Measurements from ENCODE around the gene MRPL10.
"Not testable (repeated sequence)": the region's sequence is repeated elsewhere in the genome, so short reads cannot be mapped to it uniquely, and the experiment has no call there.

MRPL10 gene

DNA sequence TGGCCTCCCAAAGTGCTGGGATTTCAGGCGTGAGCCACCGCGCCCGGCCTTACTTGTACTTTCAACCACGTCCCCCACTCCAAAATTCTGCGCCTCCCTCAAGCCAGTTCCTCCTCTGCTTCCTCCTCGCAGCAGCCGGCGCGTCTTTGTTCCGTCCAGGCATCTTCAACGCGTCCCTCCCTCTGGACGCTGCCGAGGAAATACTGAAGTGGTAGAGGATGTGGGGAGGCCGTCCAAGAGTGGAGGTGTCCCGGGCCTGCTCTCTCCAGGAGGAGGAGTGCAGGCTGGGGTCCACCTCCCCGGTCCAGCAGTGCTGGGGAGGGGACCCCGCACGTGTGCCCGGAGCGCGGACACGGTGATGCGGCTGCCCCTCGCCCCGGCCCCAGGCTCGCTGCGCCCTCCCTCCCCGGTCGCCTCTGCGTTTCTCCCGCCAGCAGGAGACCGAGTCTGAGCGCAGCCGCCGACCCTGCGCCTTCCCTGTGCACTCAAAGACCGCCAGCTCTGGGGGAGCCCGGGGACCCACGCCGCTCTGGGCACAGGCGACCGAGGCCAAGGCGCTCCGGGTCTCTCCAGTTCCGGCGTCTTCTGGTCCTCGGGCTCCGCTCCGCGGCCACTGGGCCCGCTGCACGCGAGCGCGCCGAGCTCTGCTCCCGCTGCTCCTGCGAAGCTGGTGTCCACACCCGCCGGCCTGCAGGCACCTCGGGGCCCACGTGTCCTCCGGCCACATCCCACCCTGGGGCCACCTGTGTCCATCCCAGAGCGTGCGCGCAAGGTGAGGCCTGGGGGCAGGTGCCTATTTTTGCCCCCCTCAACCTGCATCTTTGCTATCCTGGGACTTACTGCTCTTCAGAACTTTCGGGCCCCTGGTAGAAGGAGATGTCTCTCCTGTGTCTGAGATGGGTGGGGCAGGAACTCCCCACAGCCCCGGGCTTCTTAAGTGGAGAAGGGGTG lies 41.5 kb downstream of the MRPL10 start:
- peak; percentile 64 for DNase-seq

DNA sequence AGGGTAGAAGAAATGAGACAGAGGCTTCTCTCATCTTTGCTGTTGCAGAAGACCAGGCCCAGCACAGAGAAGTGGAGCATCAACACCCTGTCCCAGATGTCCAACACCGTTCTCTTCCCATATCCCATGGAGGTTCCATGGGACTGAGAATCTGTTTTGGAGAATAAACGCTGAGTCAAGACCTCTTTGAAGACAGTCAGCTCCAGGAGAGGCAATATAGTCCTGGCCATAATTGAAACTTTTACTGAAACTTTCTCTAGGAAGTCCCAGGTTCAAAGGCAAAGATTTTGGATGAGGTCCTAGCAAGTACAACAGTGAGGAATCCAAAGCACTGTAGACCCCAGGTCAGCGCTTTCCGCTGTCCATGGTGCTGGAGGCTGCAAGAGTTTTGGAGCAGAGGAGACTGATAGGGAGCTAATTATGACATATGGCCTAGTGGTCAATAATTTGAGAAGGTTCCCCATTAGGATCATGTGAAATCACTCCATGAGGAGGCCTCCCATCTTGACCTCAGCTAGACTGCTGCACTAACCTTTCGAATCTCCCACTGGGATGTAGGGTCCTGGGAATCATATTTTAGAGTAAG lies 45.7 kb downstream of the MRPL10 start:
- DNase-seq, result peak; percentile 74

DNA sequence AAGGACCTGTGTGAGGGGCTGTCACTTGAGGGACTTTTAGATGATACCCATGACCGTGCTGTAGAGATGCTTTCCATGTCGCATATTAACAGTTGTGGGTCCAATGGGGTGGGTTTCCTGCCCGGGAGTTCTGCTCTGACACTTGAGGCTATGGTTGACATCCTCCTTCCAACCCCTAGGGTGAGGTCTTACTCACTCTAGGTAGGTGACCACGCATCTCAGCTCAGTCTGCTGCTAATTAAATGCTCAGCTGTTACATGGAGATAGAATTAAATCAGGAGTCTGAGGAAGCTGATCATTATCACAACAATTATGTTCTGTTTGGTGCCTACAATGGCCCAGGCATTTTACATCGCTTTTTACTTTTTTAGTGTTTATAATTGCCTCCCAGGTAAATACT lies 49.9 kb downstream of the MRPL10 start:
- DNase-seq, result no peak

DNA sequence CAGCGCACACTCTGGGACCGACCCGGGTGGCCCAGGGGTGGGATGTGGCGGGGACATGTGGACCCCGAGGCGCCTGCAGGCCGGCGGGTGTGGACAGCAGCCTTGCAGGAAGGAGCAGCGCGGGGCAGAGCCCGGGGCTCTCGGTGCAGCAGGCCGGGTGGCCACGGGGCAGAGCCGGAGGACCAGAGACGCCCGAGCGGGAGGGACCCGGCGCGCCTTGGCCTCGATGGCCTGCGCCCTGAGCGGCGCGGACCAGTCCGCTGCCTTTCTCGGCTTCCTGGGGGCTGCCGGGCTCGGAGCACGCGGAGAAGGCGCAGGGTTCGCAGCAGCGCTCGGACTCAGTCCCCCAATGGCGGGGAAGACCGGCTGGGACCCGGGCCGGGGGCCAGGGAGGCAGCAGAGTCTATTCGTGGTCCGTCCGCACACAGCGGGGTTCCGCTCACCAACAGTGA lies 53.1 kb downstream of the MRPL10 start:
- DNase-seq, result no peak

DNA sequence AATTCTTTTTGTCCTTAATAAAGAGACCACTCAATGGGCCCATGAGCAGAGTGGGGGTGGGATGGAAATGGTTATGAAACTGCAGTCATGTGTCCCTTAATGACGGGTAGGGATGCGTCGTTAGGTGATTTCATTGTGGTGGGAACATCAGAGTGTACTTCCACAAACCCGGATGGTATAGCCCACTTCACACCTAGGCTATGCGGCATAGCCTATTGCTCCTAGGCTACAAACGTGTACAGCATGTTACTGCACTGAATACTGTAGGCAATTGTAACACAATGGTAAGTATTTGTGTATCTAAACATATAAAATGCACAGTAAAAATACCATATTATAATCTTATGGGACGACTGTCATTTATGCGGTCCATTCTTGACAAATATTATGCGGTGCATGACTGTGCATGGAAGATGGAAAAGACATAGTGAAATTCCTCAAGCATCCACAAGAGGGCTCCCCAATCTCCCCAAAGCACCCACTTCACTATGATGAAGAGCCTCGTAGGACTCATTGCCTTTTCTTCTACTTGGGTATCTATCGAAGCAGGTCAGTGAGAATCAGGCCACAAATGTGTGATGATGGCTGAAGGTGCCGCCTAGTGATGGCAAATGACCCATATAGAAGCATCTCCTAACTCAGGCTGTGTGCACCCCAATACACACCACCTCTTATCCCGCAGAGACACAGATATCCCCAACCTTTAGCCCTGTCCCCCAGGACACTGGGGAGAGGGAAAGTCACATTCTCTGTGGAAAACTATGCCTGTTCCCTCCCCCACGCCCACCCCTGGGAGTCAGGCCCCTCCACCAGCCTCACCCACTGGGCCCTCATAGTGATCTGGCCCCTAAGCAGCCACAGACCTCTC lies 54.8 kb downstream of the MRPL10 start:
- peak; percentile 77 for DNase-seq

DNA sequence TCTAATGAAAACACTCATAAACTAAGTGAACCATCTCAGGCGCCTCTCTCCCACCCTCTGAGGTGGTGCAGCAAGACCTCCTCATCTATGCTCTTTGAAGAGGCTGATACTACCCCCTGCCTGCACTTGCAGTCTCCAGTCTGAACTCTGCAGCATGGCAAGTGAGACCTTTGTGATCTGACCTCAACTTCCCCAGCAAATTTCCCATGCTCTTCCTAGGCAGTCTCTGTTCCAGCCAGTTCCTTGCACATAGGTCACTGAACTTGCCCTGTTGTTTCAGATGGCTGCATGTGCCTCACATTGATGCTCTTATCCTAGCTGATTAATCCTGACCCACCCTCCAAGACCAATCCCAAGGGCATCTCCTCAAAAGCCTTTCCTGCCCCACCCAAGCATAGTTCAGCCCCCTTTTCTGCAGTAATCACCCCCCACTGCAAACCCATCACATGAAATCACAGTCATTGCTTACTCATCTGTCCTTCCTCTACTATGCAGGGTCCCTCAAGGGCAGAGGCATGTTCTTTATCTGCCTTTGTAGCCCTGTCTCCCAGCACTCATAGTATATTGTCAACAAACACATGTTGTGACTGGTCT lies 56.3 kb downstream of the MRPL10 start:
- DNase-seq, result no peak

DNA sequence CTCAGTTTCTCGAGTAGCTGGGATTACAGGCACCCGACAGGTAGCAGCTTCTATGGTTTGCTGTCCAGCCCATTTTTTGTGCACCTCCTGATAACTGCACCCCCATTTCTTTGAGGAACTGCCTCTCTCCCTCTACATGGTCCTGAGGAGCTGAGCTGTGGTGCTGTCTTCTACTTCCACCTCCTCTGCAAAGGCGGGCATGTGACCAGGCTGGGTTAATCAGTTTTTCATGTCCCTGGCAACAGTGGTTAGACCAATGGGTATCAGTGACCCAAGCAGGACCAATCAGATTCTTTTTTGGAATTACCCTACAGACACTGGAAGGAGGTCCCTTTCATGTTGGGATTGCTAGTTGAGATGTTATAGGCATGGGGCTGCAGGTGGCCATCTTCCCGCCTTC lies 57.0 kb downstream of the MRPL10 start:
- no peak for DNase-seq

DNA sequence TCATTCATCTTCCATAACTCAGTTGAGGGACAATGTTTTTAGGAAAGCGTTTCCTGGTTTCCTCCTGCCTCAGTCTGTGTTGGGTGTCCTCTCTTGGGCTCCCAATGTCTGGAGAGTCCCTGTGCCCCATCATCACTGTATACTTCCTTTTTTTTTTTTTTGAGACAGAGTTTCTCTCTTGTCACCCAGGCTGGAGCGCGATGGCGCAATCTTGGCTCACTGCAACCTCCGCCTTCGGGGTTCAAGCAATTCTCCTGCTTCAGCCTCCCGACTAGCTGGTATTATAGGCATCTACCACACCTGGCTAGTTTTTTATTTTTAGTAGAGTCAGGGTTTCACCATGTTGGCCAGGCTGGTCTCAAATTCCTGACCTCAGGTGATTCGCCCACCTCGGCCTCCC lies 57.7 kb downstream of the MRPL10 start:
- not testable (repeated sequence) for DNase-seq
